Hindlimb muscle (tissue), 1 donor: ENCODE data around the gene NT5DC4. TPM values are rescaled to one million over a fixed set of nuclear protein-coding genes. Genes with fewer than 3 reads are reported as not detected.
"Not testable (repeated sequence)": the region's sequence is repeated elsewhere in the genome, so short reads cannot be mapped to it uniquely, and the experiment has no call there.

Source experiments
- DNase-seq: peaks from one replicate; pipeline ENCODE4 v3.0.0-alpha.2; 2013
- polyA plus RNA-seq: library from polyadenylated mRNA; unstranded; fragments of 120-200 nt; gene quantifications from one replicate; pipeline ENCODE4 v1.2.1, GENCODE V29; 2013; ENCODE audit not compliant: insufficient read length

Gene NT5DC4
- polyA plus RNA-seq, 1 donor: not detected

- DNase-seq: no peak
These were observed 19.8 kb upstream of the NT5DC4 start for GRCh38 chr2:112701052-112701451.

- DNase-seq: no peak
These were observed 17.1 kb upstream of the NT5DC4 start for GRCh38 chr2:112703684-112704083.

DNA sequence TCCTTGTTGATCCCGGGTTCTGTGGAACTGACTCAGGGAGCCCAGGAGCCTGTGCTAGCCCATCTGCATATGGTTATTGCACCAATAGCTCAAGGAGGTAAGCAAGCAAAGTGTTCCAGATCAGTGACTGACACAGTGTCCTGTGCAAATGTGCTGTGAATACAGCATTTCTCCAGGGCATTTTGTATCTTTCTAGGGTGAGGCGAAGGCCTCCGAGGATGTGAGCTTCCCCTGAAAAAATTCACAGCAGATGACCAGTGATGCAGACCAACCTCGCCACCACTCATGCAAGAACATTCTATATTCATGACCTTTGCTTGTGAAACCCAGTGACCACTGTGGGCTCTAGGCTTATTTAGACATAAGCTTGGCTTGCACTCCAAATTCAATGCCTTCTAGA lies 15.2 kb upstream of the NT5DC4 start:
- no peak for DNase-seq

- no peak for DNase-seq
These were observed 14.6 kb upstream of the NT5DC4 start for GRCh38 chr2:112706170-112706664.

DNA sequence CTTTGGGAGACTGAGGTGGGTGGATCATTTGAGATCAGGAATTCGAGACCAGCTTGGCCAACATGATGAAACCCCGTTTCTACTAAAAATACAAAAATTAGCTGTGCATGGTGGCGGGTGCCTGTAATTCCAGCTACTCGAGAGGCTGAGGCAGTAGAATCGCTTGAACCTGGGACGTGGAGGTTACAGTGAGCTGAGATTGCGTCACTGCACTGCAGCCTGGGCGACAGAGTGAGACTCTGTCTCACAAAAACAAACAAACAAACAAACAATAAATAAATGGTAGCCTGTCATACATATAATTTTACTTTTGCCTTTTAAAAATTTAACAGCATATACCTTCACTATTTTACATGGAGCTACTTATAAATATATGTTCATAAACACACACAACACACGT lies 13.9 kb upstream of the NT5DC4 start:
- not testable (repeated sequence) for DNase-seq

DNA sequence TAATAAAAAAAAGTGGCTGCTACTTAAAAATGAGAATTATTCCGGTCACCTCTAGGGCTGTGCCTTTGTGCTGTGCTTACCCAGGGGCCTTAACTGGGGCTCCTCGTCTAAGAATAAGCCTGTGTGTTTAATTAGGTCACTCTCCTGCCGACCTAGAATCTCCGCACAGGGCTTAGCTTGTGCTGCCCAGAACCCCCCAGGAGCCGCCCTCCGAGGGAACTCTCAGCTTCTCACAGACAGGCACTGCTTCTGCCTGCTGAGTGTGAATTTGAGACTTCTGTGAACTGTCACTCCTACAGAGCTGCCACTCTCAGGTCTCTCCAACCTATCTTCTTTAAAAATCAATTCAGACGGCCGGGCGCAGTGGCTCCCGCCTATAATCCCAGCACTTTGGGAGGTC lies 11.9 kb upstream of the NT5DC4 start:
- DNase-seq: no peak

DNA sequence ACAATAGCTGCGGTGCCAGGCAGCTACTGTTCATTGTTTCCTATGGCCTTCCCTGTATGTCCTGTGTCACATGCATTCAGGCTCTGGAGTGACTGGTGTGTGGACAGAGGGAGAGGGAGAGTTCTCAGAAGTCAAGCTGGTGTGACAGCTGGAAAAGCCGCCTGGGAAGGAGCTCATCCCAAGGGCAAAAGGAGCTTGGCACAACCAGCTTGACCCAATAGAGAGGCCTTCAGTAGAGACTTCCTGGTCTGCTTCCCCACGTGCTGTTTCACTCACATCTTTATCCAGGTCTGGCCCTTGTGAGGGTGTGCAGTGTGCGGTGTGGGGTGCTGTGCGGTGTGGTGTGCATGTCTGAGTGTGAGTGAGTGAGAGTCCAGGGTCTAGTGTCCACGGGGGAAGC lies 11.1 kb upstream of the NT5DC4 start:
- no peak for DNase-seq

DNA sequence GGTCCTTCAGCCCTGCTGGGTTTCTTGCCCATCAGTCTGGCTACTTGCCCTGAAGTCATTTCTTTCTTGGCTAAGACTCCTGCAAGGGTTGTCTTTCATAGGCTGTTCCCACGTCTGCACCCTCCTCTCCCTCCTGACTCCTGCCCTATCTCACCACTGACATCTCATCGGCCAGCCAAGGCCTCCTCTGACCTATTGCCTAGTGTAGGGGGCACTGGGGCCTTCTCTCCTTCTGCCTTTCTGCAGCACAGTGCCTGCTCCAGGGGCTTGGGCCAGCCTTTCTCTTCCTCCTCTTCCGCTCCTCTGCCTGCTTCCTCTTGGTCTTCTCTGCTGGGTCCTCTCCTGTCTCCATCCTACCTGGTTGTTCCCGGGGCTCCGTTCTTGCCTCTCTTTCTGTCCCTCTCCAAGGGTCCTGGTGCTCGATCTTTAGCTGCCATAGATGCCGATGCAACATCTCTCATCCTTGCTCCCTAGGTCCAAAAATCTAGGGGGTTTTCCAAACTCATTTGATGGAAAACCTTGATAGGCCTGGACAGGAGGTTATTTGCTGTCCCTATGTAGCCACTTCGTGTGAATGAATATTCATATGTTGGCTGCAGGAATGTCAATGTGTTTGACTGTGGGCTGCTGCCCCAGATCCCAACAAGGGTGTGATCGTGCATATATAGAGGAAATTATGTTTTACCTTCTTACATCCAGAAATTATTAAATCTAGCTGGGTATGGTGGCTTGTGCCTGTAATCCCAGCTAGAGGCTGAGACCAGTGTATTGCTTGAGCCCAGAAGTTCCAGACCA lies 9.7 kb upstream of the NT5DC4 start:
- no peak for DNase-seq

- no peak for DNase-seq
These were observed 8.4 kb upstream of the NT5DC4 start for GRCh38 chr2:112712465-112712864.

- no peak for DNase-seq
These were observed 7.8 kb upstream of the NT5DC4 start for GRCh38 chr2:112712903-112713584.

GRCh38 chr2:112713585-112713925 lies 7.3 kb upstream of the NT5DC4 start:
- no peak for DNase-seq

DNA sequence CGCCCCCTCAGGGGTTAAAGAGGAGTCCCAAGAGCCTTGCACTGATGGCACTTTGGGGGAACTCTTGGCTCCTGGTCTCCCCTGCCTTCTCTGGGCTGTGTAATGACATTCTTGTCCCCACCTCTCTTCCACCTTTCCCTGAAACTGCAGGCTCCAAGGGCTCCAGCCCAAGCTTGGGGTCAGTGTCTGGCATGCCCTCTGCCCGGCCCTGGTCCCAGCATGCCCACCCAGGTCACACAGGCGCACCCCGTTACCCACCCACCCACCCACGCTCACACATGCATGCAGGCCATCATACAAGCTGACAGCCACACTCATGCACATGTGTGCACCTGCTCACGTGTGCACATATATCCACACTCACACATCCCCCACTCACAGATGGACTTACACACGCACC lies 6.9 kb upstream of the NT5DC4 start:
- DNase-seq: no peak

DNA sequence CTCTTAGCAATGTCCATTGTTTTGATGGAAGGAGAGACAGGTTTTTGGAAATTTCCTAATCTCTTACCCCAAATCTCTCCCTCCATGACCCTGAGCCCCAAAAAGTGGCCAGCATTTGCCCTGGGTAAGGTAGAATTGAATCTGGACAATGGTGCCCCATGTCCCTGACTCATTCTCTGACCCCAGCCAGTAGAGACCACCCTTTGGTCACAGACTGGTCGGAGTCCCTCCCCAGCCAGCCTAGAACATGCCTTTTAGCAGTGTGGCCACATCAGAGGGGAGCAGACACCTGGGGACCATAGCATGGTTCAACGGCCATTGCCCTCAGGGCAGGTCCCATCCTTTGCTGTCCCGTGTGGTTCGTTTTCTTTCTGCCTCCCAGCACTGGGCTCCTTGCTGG lies 6.5 kb upstream of the NT5DC4 start:
- no peak for DNase-seq

DNA sequence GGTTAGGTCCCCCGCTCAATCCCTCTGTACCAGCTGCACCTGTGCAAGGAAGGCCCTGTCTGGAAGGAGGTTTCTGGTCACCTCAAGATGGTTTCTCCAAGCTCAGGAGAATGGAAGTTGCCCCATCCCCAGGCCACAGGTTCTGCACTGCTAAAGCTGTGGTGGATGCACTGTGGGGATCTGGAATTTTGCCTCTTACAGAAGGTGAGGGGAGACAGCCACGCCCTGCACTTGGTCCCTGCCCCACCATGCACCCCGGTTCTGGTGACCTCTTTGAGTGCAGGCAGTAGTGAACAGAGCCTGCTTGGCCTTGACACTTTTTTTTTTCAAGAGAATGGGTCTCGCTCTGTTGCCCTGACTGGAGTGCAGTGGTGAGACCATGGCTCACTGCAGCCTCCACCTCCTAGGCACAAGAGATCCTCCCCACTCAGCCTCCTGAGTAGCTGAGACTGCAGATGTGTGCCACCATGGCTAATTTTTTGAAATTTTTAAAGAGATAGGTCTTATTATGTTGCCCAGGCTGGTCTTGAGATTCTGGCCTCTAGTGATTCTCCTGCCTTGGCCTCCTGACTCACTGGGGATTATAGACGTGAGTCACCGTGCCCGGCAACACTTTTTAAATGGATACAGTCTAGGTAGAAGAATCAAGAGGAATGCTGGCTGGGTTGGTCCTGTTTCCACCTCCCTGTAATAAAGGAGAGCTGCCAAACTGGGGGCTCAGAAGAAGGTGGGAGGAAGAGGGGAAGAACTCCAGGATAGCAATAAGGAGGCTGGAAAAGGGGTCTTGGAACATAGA lies 5.8 kb upstream of the NT5DC4 start:
- DNase-seq: no peak

DNA sequence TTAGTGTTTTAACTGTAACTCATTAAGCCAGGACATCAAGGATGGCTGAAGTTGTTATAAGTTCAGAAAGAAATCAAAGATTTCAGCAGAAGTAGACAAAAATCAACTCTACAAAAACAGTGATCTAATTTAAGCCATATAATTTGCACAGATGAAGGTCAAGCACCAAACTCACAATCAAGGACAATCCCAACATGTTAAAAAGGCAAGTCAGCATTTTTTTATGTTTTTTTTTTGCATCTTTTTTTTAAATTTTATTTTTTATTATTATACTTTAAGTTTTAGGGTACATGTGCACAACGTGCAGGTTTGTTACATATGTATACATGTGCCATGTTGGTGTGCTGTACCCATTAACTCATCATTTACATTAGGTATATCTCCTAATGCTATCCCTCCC lies 4.7 kb upstream of the NT5DC4 start:
- DNase-seq: not testable (repeated sequence)

GRCh38 chr2:112716826-112717352 lies 3.9 kb upstream of the NT5DC4 start:
- not testable (repeated sequence) for DNase-seq

GRCh38 chr2:112718863-112719370 lies 1.9 kb upstream of the NT5DC4 start:
- DNase-seq: no peak

DNA sequence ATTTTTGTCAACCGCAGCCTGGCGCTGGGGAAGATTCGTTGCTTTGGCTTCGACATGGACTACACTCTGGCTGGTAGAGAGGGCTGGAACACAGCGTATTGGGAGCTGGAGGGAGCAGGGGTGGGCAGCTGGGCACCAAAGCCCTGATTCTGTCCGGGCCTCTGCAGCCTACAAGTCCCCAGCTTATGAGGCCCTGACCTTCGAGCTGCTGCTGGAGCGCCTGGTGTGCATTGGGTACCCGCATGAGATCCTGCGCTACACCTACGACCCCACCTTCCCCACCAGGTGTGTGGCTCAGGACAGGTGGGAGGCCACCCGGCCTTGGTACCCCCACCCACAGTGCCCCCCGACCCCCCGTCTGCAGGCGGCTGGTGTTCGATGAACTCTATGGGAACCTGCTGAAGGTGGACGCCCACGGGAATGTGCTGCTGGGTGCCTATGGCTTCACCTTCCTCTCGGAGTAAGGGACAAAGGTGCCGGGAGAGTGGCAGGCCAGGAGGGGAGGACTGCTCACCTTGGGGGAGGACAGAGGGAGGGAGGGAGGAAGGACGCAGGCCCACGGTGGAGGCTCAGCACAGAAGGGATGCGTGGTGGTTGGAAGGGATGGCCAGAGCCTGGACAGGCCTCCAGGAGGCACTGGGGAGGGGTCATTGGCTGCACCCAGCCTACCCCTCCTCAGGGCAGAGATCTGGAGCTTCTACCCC lies 1.2 kb downstream of the NT5DC4 start:
- DNase-seq: no peak

- no peak for DNase-seq
These were observed 2.2 kb downstream of the NT5DC4 start for GRCh38 chr2:112722816-112723546.

DNA sequence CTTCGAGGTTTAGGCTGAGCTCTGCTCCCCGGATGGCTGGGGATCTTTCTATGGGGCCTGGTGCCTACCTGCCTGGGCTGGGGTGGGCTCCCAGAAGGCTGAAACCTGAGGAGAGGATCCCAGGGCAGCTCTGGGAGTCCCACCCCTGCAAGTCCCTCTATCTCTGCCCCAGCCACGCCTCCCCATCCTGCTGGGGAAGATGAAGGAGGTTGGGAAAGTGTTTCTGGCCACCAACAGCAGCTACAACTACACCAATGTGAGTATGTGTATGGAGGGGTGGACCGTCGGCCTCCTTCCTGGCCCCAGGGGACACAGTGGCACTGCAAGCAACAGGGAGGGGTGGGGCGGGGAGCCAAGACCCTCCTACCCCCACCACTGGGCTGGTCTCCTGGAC lies 2.7 kb downstream of the NT5DC4 start:
- no peak for DNase-seq

DNA sequence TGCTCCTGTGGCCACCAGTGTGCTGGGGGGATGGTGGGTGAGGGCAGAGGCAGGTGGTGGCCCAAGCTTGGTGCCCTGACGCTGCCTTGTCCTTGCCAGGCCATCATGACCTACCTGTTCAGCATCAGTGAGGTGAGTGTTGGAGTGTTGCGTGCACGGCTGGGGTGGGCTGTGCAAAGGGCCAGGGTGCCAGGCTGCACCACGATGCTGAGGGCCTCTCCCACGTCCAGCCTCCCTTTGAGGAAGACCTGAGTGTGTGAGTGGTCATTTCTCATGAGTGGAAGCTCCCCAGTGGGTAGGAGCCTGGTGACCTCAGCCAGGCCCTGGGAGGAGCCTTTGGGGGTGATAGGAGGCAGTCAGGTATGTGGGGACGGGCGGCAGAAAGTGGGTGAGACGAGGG lies 3.2 kb downstream of the NT5DC4 start:
- no peak for DNase-seq
